IMR-90 (cell line): ENCODE data around the gene C1R. TPM values are rescaled to one million over a fixed set of nuclear protein-coding genes. Genes with fewer than 3 reads are reported as not detected.

Experiments
- ATAC-seq: fragments of 200-7000 bp; cut with Tn5 transposase; 2 replicates; pipeline ENCODE4 v1.9.1; 2020; ENCODE audit warnings: low read depth, mild to moderate bottlenecking, moderate library complexity
- BruUV-seq: library from RNA; stranded (reverse); fragments of 400-500 nt; replicated peaks from 2 replicates; lab custom pipeline; 2021; lab: Mats Ljungman, UMichigan
- CTCF ChIA-PET: fragments of 300-600 bp; formaldehyde crosslinking; extraction: SDS; loops from one replicate; lab custom pipeline; 2021; ENCODE audit warnings: antibody characterized with exemption; lab: Yijun Ruan, JAX
- POLR2A ChIA-PET: fragments of 300-600 bp; sonication (Branson Sonifier 250); formaldehyde crosslinking; loops from one replicate; lab custom pipeline; 2022; ENCODE audit warnings: antibody characterized with exemption; ENCODE audit not compliant: unreplicated experiment; lab: Charles Lee
- DNase-seq: peaks from one replicate; pipeline ENCODE4 v3.0.0; 2013
- H2AFZ ChIP-seq: replicated peaks from 2 replicates; pipeline ENCODE3; 2013; ENCODE audit warnings: low read length, mild to moderate bottlenecking; ENCODE audit not compliant: poor library complexity
- H2AK5ac ChIP-seq: 2 replicates; pipeline ENCODE4 v1.6.1; 2013; ENCODE audit warnings: low read depth, low read length, inconsistent platforms
- H2AK9ac ChIP-seq: replicated peaks from 2 replicates; pipeline ENCODE3; 2013; ENCODE audit warnings: mild to moderate bottlenecking, low read depth, low read length, moderate library complexity; ENCODE audit not compliant: poor library complexity
- H2BK120ac ChIP-seq: 2 replicates; pipeline ENCODE4 v1.6.1; 2013; ENCODE audit warnings: low read depth, low read length, inconsistent platforms
- H2BK15ac ChIP-seq: 3 replicates; pipeline ENCODE4 v1.6.1; 2013; ENCODE audit warnings: low read depth, low read length, inconsistent platforms
- H2BK20ac ChIP-seq: 2 replicates; pipeline ENCODE4 v1.6.1; 2013; ENCODE audit warnings: low read depth, mild to moderate bottlenecking, inconsistent platforms, low read length, moderate library complexity
- H2BK5ac ChIP-seq: 2 replicates; pipeline ENCODE4 v1.6.1; 2013; ENCODE audit warnings: mild to moderate bottlenecking, low read depth, low read length, inconsistent platforms; ENCODE audit not compliant: poor library complexity, severe bottlenecking
- H3K14ac ChIP-seq: replicated peaks from 2 replicates; pipeline ENCODE4 v1.6.1; 2013; ENCODE audit warnings: low read depth, low read length, inconsistent platforms
- H3K18ac ChIP-seq: 2 replicates; pipeline ENCODE4 v1.6.1; 2013; ENCODE audit warnings: low read depth, low read length, control low read depth
- H3K23ac ChIP-seq: 2 replicates; pipeline ENCODE4 v1.6.1; 2013; ENCODE audit warnings: low read depth, low read length, inconsistent platforms
- H3K27ac ChIP-seq: 2 replicates; pipeline ENCODE4 v1.5.1; 2013; ENCODE audit warnings: mild to moderate bottlenecking, control low read depth, low read length; ENCODE audit not compliant: insufficient read depth
- H3K27me3 ChIP-seq: 2 replicates; pipeline ENCODE4 v1.6.1; 2013; ENCODE audit warnings: low read length; ENCODE audit not compliant: control insufficient read depth, insufficient read depth
- H3K36me3 ChIP-seq: 2 replicates; pipeline ENCODE4 v1.6.1; 2013; ENCODE audit warnings: low read length, mixed read lengths; ENCODE audit not compliant: control insufficient read depth, insufficient read depth
- H3K4ac ChIP-seq: 2 replicates; pipeline ENCODE4 v1.6.1; 2013; ENCODE audit warnings: low read depth, low read length, inconsistent platforms
- H3K4me1 ChIP-seq: 2 replicates; pipeline ENCODE4 v1.6.1; 2013; ENCODE audit warnings: low read length, mixed read lengths; ENCODE audit not compliant: control insufficient read depth, insufficient read depth
- H3K4me2 ChIP-seq: 2 replicates; pipeline ENCODE4 v1.6.1; 2013; ENCODE audit warnings: low read depth, mild to moderate bottlenecking, control low read depth, low read length, moderate library complexity
- H3K4me3 ChIP-seq: 2 replicates; pipeline ENCODE4 v1.5.1; 2013; ENCODE audit warnings: low read depth, mild to moderate bottlenecking, control low read depth, low read length, moderate library complexity; ENCODE audit not compliant: insufficient read depth
- H3K56ac ChIP-seq: 2 replicates; pipeline ENCODE4 v1.6.1; 2013; ENCODE audit warnings: low read length, inconsistent platforms; ENCODE audit not compliant: insufficient read depth; ENCODE audit errors: extremely low read depth
- H3K79me1 ChIP-seq, 2 experiments: 2 replicates each; pipeline ENCODE4 v1.6.1; 2013; ENCODE audit warnings: low read length in 2 of 2, inconsistent platforms in 1 of 2, low read depth in 1 of 2
- H3K9ac ChIP-seq: 2 replicates; pipeline ENCODE4 v1.6.1; 2013; ENCODE audit warnings: low read depth, low read length, control low read depth
- H3K9me1 ChIP-seq: 2 replicates; pipeline ENCODE4 v1.6.1; 2013; ENCODE audit warnings: low read length, inconsistent platforms; ENCODE audit not compliant: insufficient read depth
- H3K9me3 ChIP-seq: 2 replicates; pipeline ENCODE4 v1.6.1; 2013; ENCODE audit warnings: low read length; ENCODE audit not compliant: control insufficient read depth, insufficient read depth
- H4K20me1 ChIP-seq: 2 replicates; pipeline ENCODE4 v1.6.1; 2013; ENCODE audit warnings: low read length, inconsistent platforms; ENCODE audit not compliant: insufficient read depth
- H4K5ac ChIP-seq: 2 replicates; pipeline ENCODE4 v1.6.1; 2013; ENCODE audit warnings: mild to moderate bottlenecking, low read depth, low read length, control low read depth
- H4K8ac ChIP-seq, 2 experiments: 2 replicates each; pipeline ENCODE4 v1.6.1; 2013; ENCODE audit warnings: low read depth in 2 of 2, low read length in 2 of 2, control low read depth in 1 of 2, inconsistent platforms in 1 of 2
- H4K91ac ChIP-seq: 2 replicates; pipeline ENCODE4 v1.6.1; 2013; ENCODE audit warnings: low read depth, low read length, inconsistent platforms; ENCODE audit not compliant: insufficient read depth
- BHLHE40 ChIP-seq: fragments of 150-350 bp; IDR thresholded peaks from 2 replicates; pipeline ENCODE4 v1.6.1; 2016; ENCODE audit warnings: mild to moderate bottlenecking, low read depth, low read length
- CEBPB ChIP-seq: IDR thresholded peaks from 2 replicates; pipeline ENCODE4 v1.6.1; 2012; ENCODE audit warnings: low read depth, low read length, improper control_type of control experiment
- CHD1 ChIP-seq: IDR thresholded peaks from 2 replicates; pipeline ENCODE4 v1.6.1; 2012; ENCODE audit warnings: low read depth, low read length, improper control_type of control experiment
- CTCF ChIP-seq: conservative IDR thresholded peaks from 2 replicates; pipeline ENCODE4 v1.5.1; 2012; ENCODE audit warnings: mild to moderate bottlenecking, low read depth, low read length, improper control_type of control experiment
- ELK1 ChIP-seq: fragments of 150-350 bp; IDR thresholded peaks from 2 replicates; pipeline ENCODE4 v1.6.1; 2016; ENCODE audit warnings: low read depth, mild to moderate bottlenecking, low read length, moderate library complexity, borderline replicate concordance
- FOS ChIP-seq: fragments of 150-350 bp; IDR thresholded peaks from 2 replicates; pipeline ENCODE4 v1.6.1; 2016; ENCODE audit warnings: low read depth, low read length
- MAFK ChIP-seq: IDR thresholded peaks from 2 replicates; pipeline ENCODE4 v1.6.1; 2012; ENCODE audit warnings: low read depth, low read length, improper control_type of control experiment
- MAZ ChIP-seq: IDR thresholded peaks from 2 replicates; pipeline ENCODE4 v1.6.1; 2012; ENCODE audit warnings: low read depth, mild to moderate bottlenecking, low read length, improper control_type of control experiment, moderate library complexity, borderline replicate concordance
- MXI1 ChIP-seq: IDR thresholded peaks from 2 replicates; pipeline ENCODE4 v1.6.1; 2012; ENCODE audit warnings: low read depth, mild to moderate bottlenecking, low read length, moderate library complexity, borderline replicate concordance
- NFE2L2 ChIP-seq: fragments of 150-350 bp; IDR thresholded peaks from 2 replicates; pipeline ENCODE4 v1.6.1; 2016; ENCODE audit warnings: low read depth, mild to moderate bottlenecking, low read length
- POLR2A ChIP-seq: IDR thresholded peaks from 2 replicates; pipeline ENCODE4 v1.6.1; 2012; ENCODE audit warnings: mild to moderate bottlenecking, low read depth, low read length
- RAD21 ChIP-seq: IDR thresholded peaks from 2 replicates; pipeline ENCODE4 v1.6.1; 2012; ENCODE audit warnings: low read length, improper control_type of control experiment
- RCOR1 ChIP-seq: IDR thresholded peaks from 2 replicates; pipeline ENCODE4 v1.6.1; 2012; ENCODE audit warnings: mild to moderate bottlenecking, low read length, improper control_type of control experiment; ENCODE audit not compliant: insufficient replicate concordance
- RFX5 ChIP-seq: IDR thresholded peaks from 2 replicates; pipeline ENCODE4 v1.8.0; 2012; ENCODE audit warnings: low read depth, mild to moderate bottlenecking, low read length, moderate library complexity
- SMC3 ChIP-seq: fragments of 150-350 bp; IDR thresholded peaks from 2 replicates; pipeline ENCODE4 v1.6.1; 2016; ENCODE audit warnings: low read depth, mild to moderate bottlenecking, antibody characterized with exemption, low read length, moderate library complexity
- USF2 ChIP-seq: fragments of 150-350 bp; IDR thresholded peaks from 2 replicates; pipeline ENCODE4 v1.6.1; 2017; ENCODE audit warnings: mild to moderate bottlenecking, antibody characterized with exemption, low read length, low read depth
- WGBS, 2 experiments: methylation state at CpG; one replicate each; pipeline versions ENCODE4 v1.1.5 to v1.1.7; 2013; ENCODE audit warnings: missing lambda C conversion rate in 2 of 2; ENCODE audit not compliant: insufficient read length in 1 of 2; ENCODE audit errors: extremely low coverage in 2 of 2; 5-methylcytosine and 5-hydroxymethylcytosine counted together
- dilution Hi-C: fragments of 300-500 bp; cut with HindIII; formaldehyde crosslinking; loops from one replicate; pipeline ENCODE4 v1.14.3; 2018; ENCODE audit warnings: low sequenced_read_pairs; ENCODE audit not compliant: unreplicated experiment
- in situ Hi-C: fragments of 300-500 bp; cut with MboI; formaldehyde crosslinking; loops from 3 replicates; pipeline ENCODE4 v1.14.3; 2019; ENCODE audit warnings: low sequenced_read_pairs, inconsistent platforms, mixed read lengths
- intact Hi-C: fragments of 100-400 bp; cut with micrococcal nuclease; formaldehyde crosslinking; loops from 2 replicates; pipeline ENCODE4 v1.10.0; 2022
- polyA plus RNA-seq, 3 experiments: library from polyadenylated mRNA; depleted of rRNA; stranded (reverse); fragments of >200 nt; gene quantifications; 2 replicates each; pipeline ENCODE4 v1.2.3, GENCODE V29; 2012; ENCODE audit warnings: low replicate concordance in 1 of 3
- total RNA-seq: library from RNA; depleted of rRNA; stranded (reverse); fragments of >200 nt; gene quantifications from 2 replicates; pipeline ENCODE4 v1.2.3, GENCODE V29; 2012

Gene C1R
- total and polyA plus RNA-seq, 2 of the 4 experiments (the other 2 are of a cell fraction) = 38.4 to 165 TPM

- Histone ChIP-seq H2BK20ac (no peak overlapping the region), H2BK15ac (no peak overlapping the region), H3K36me3 (no peaks in the 10 kb centered on the region), H3K4me2 (no peak overlapping the region), H3K9me1 (no peaks in the 10 kb centered on the region; the same call in 1 of the 2 replicates), H2BK120ac (no peak overlapping the region), H3K4me3 (no peak overlapping the region), H3K27me3 (peaks cover 20% of the 10 kb centered on the region), H2AK9ac (no peak overlapping the region), H4K20me1 (no peaks in the 10 kb centered on the region), H3K4me1 (peaks cover 2% of the 10 kb centered on the region; the same call in 1 of the 2 replicates), H3K56ac (no peak overlapping the region), H4K5ac (no peak overlapping the region), H3K18ac (no peak overlapping the region), H3K9me3 (peaks cover 2% of the 10 kb centered on the region; the same call in 1 of the 2 replicates), H2BK5ac (no peak overlapping the region), H3K4ac (no peak overlapping the region), H3K9ac (no peak overlapping the region), H3K79me1 (no peaks in the 10 kb centered on the region), H4K8ac (no peak overlapping the region), H3K23ac (no peak overlapping the region), H4K91ac (no peak overlapping the region), H2AK5ac (no peak overlapping the region), H3K14ac (no peak overlapping the region), H2AFZ (no peak overlapping the region), H3K27ac (no peak overlapping the region)
- DNase-seq (no peak), ATAC-seq (no peak)
- intact Hi-C loops (no loop called here), dilution Hi-C loops (no loop called here), in situ Hi-C loops (no loop called here)
- no TSS peak for BruUV-seq
- TF ChIP-seq USF2 (no peak), MAZ (no peak), CHD1 (no peak), MXI1 (no peak), RAD21 (no peak), CEBPB (no peak), RCOR1 (no peak), MAFK (no peak), SMC3 (no peak), ELK1 (no peak), FOS (no peak), POLR2A (no peak), NFE2L2 (no peak), BHLHE40 (no peak), RFX5 (no peak), CTCF (no peak)
- WGBS, 2 experiments = no CpG with 5 or more reads among the region's 1 CpG
- POLR2A ChIA-PET = no interaction called here
- CTCF ChIA-PET = no interaction called here
These were observed 57.8 kb downstream of the C1R start for GRCh38 chr12:7034464-7034863.
